Type B pancreatic cell (in vitro differentiated cells): ENCODE measurements around the gene NEK7. TPM values are rescaled to one million over a fixed set of nuclear protein-coding genes. Genes with fewer than 3 reads are reported as not detected.

Experiments used
- DNase-seq: peaks from one replicate; pipeline ENCODE4 v3.0.0; 2021; ENCODE audit warnings: mixed read lengths; ENCODE audit not compliant: unreplicated experiment; ENCODE audit errors: extremely low spot score
- H3K27ac Mint-ChIP-seq: 2 replicates; pipeline ENCODE4 v1.8.0; 2021; ENCODE audit warnings: mild to moderate bottlenecking, mixed read lengths
- H3K27me3 Mint-ChIP-seq: 2 replicates; pipeline ENCODE4 v1.8.0; 2021; ENCODE audit warnings: mixed read lengths
- H3K36me3 Mint-ChIP-seq: 2 replicates; pipeline ENCODE4 v1.8.0; 2021; ENCODE audit warnings: mixed read lengths
- H3K4me1 Mint-ChIP-seq: one replicate; pipeline ENCODE4 v1.8.0; 2021; ENCODE audit warnings: mixed read lengths; ENCODE audit not compliant: unreplicated experiment
- H3K4me3 Mint-ChIP-seq: 2 replicates; pipeline ENCODE4 v1.8.0; 2021; ENCODE audit warnings: mild to moderate bottlenecking, mixed read lengths
- H3K9me3 Mint-ChIP-seq: 2 replicates; pipeline ENCODE4 v1.8.0; 2021; ENCODE audit warnings: mixed read lengths
- CTCF ChIP-seq: fragments of 200-600 bp; sonication (generic); conservative IDR thresholded peaks from 2 replicates; pipeline ENCODE4 v1.5.0; 2021; ENCODE audit warnings: antibody characterized with exemption, mild to moderate bottlenecking
- total RNA-seq: library from RNA; stranded (reverse); gene quantifications from 2 replicates; pipeline ENCODE4 v1.2.1, GENCODE V29; 2021; ENCODE audit warnings: low replicate concordance

The NEK7 gene
- total RNA-seq, 1 donor from 2014 or later, result 35.1 TPM

DNA sequence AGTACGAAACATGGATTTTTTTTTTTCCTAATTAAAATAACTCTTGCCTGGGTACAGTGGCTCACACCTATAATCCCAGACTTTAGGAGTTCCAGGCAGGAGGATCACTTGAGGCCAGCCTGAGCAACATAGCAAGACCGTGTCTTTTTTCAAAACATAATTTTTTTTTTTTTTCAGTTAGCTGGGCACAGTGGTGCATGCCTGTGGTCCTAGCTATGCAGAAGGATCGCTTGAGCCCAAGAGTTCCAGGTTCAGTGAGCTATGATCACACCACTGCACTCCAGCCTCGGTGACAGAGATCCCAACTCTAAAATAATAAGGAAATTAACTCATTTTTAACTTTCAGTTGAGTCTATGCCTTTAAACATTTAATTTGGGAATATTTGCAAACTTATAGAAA lies 170.1 kb downstream of the NEK7 start:
- no peaks in the 10 kb centered on the region for H3K27me3 Mint-ChIP-seq
- H3K4me3 Mint-ChIP-seq, result no peak overlapping the region
- H3K27ac Mint-ChIP-seq, result no peak overlapping the region
- H3K9me3 Mint-ChIP-seq, result no peaks in the 10 kb centered on the region
- no peak for TF ChIP-seq CTCF
- DNase-seq, result no peak
- H3K4me1 Mint-ChIP-seq, result no peaks in the 10 kb centered on the region
- H3K36me3 Mint-ChIP-seq, result no peaks in the 10 kb centered on the region

DNA sequence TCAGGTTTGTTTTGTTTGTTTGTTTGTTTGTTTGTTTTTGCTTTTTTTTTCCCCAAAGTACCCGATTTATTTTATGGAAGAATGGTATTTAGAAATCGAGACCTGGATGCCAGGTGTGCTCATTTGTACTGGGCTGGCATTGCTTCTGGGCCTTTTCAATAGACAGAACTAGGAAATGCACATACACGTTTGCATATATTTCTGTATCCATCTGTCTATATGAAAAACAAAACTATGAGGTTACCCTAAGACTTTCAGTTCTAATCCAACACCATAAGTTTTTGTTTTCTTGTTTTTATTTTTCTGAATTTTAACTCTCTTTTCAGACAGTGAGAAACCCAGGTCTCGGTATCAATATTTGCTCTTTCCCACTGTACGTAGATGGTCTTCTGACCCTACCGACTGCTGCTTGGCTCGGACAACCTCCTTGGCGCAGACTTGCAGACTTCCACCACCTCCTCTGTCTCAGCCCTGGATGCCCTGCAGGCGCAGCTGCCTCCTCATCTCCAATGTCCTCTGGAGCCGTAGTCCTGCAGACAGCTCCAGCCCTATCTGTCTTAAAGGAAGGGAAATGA lies 171.7 kb downstream of the NEK7 start:
- Mint-ChIP-seq H3K4me3 (no peak overlapping the region), H3K4me1 (peaks cover 6% of the 10 kb centered on the region), H3K27me3 (no peaks in the 10 kb centered on the region), H3K36me3 (no peaks in the 10 kb centered on the region), H3K27ac (no peak overlapping the region), H3K9me3 (no peaks in the 10 kb centered on the region)
- no peak for DNase-seq
- no peak for TF ChIP-seq CTCF

- Mint-ChIP-seq H3K4me1 (peaks cover 6% of the 10 kb centered on the region), H3K27ac (no peak overlapping the region), H3K36me3 (no peaks in the 10 kb centered on the region), H3K9me3 (no peaks in the 10 kb centered on the region), H3K4me3 (no peak overlapping the region), H3K27me3 (no peaks in the 10 kb centered on the region)
- no peak for DNase-seq
- no peak for TF ChIP-seq CTCF
These were observed 174.3 kb downstream of the NEK7 start for GRCh38 chr1:198330982-198331615.

DNA sequence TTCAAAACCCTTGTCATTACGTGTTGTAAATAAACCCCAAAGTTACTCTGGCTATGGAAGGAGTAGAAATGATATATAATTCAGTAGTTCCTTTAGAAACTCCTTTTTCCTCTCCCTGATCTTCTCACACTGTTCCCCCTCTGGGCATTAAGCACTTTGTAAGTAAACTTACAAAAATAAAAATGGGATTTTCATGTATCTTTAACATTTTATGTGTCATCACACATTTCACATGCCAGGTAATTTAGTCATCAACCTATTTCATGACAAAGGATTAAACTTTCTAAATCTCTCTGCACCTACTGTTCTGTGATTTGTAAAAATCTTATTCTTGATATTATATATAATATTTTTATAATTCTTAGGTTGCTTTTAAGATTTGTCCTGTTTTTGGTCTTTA lies 176.9 kb downstream of the NEK7 start:
- no peaks in the 10 kb centered on the region for H3K36me3 Mint-ChIP-seq
- H3K9me3 Mint-ChIP-seq, result peaks cover 5% of the 10 kb centered on the region
- TF ChIP-seq CTCF, result no peak
- no peak overlapping the region for H3K4me3 Mint-ChIP-seq
- DNase-seq, result no peak
- H3K27ac Mint-ChIP-seq, result no peak overlapping the region
- H3K27me3 Mint-ChIP-seq, result no peaks in the 10 kb centered on the region
- peaks cover 6% of the 10 kb centered on the region for H3K4me1 Mint-ChIP-seq

GRCh38 chr1:198335663-198336062 lies 178.9 kb downstream of the NEK7 start:
- no peak for DNase-seq
- Mint-ChIP-seq H3K27ac (no peak overlapping the region), H3K9me3 (peaks cover 5% of the 10 kb centered on the region), H3K27me3 (no peaks in the 10 kb centered on the region), H3K4me3 (no peak overlapping the region), H3K36me3 (no peaks in the 10 kb centered on the region), H3K4me1 (peaks cover 6% of the 10 kb centered on the region)
- no peak for TF ChIP-seq CTCF

- DNase-seq, result no peak
- H3K27me3 Mint-ChIP-seq, result no peaks in the 10 kb centered on the region
- H3K9me3 Mint-ChIP-seq, result peaks cover 5% of the 10 kb centered on the region
- no peak for TF ChIP-seq CTCF
- no peaks in the 10 kb centered on the region for H3K36me3 Mint-ChIP-seq
- H3K27ac Mint-ChIP-seq, result no peak overlapping the region
- no peak overlapping the region for H3K4me3 Mint-ChIP-seq
- H3K4me1 Mint-ChIP-seq, result no peaks in the 10 kb centered on the region
These were observed 181.1 kb downstream of the NEK7 start for GRCh38 chr1:198337886-198338285.
